ENCODE data around the gene LCE3B. TPM values are rescaled to one million over a fixed set of nuclear protein-coding genes. Genes with fewer than 3 reads are reported as not detected.
"Not testable (repeated sequence)": the region's sequence is repeated elsewhere in the genome, so short reads cannot be mapped to it uniquely, and the experiment has no call there.

LCE3B gene, protein sequence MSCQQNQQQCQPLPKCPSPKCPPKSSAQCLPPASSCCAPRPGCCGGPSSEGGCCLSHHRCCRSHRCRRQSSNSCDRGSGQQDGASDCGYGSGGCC
- total RNA-seq (not detected), total RNA-seq (0 reads per million in 2 donors)

DNA sequence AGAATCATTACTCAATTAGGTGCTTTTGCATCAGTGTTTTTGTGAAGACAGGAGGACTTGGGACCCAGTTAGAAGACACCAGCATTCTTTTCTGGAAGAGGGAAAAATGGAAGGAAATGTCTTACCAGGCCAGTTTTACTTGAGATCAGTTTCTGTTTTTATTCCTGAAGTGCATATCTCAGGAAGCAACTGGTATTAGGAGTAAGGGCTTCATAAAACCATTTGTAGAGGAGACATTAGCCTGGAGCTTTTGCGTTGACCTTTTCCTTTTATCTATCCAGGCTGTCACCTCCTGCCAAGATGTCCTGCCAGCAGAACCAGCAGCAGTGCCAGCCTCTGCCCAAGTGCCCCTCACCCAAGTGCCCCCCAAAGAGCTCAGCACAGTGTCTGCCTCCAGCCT is at the start of gene LCE3B:
Gene LCE3B, plus strand, starts transcription at position 301 of the 400 bp plus-strand sequence. Its CDS starts 0 bp downstream, at position 301.
- ATAC-seq, result no peak

GRCh38 chr1:152565115-152565514 is 48.5 kb upstream of the LCE3B start:
- Mint-ChIP-seq H3K36me3 (ENCODE audit: low read depth) (peaks cover 3% of the 10 kb centered on the region), H3K4me3 (no peak overlapping the region), H3K27ac (no peak overlapping the region), H3K4me1 (no peaks in the 10 kb centered on the region), H3K27me3 (peaks cover 5% of the 10 kb centered on the region)
- ATAC-seq (no peak), DNase-seq (no peak)
- peaks cover 3% of the 10 kb centered on the region for H3K9me3 ChIP-seq (ENCODE audit: control insufficient read depth, low read length, poor library complexity, severe bottlenecking)

More for the DNA sequence above, at the start of gene LCE3B:
- Mint-ChIP-seq H3K4me1 (no peaks in the 10 kb centered on the region), H3K36me3 (ENCODE audit: low read depth) (peaks cover 3% of the 10 kb centered on the region), H3K27me3 (peaks cover 54% of the 10 kb centered on the region), H3K4me3 (no peak within 1 kb of the TSS), H3K27ac (no peak within 1 kb of the TSS)
- DNase-seq, result no peak
- H3K9me3 ChIP-seq (ENCODE audit: control insufficient read depth, low read length, poor library complexity, severe bottlenecking), result no peaks in the 10 kb centered on the region

- no peak for ATAC-seq
- H3K9me3 ChIP-seq (ENCODE audit: control insufficient read depth, low read length, poor library complexity, severe bottlenecking), result peaks cover 3% of the 10 kb centered on the region
- H3K4me3 Mint-ChIP-seq, result no peak overlapping the region
- H3K36me3 Mint-ChIP-seq (ENCODE audit: low read depth), result peaks cover 3% of the 10 kb centered on the region
- no peak overlapping the region for H3K27ac Mint-ChIP-seq
- H3K27me3 Mint-ChIP-seq, result peaks cover 5% of the 10 kb centered on the region
- no peak for DNase-seq
- no peaks in the 10 kb centered on the region for H3K4me1 Mint-ChIP-seq
These were observed 47.9 kb upstream of the LCE3B start for GRCh38 chr1:152565535-152566215.

DNA sequence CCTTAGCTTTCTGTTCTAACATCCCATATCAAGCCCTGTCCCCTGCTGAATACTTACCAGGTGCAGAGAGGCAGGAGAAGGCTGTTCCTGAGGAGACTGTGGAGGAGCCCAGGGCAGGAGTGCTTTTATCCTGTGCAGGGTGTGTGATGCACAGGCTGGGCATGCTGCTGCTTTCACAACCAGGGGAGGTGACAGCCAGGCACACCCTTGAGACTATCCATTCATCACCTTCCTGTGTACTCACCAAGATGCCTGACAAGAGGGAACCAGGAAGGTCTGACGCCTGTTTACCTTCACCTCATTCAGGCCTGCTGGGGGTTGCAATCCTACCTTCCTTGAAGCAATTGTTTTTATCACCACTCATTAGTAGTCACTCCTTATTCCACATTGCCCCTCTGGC is 46.9 kb upstream of the LCE3B start, which contains the start of gene LCE3E:
Gene LCE3E, minus strand, starts transcription at position 100 of the 400 bp plus-strand sequence. CDS start 572 bp downstream, outside the sequence.
- Mint-ChIP-seq H3K4me3 (no peak within 1 kb of the TSS), H3K27ac (no peak within 1 kb of the TSS), H3K27me3 (peaks cover 15% of the 10 kb centered on the region), H3K36me3 (ENCODE audit: low read depth) (peaks cover 6% of the 10 kb centered on the region), H3K4me1 (no peaks in the 10 kb centered on the region)
- no peak for DNase-seq
- no peak for ATAC-seq
- peaks cover 3% of the 10 kb centered on the region for H3K9me3 ChIP-seq (ENCODE audit: control insufficient read depth, low read length, poor library complexity, severe bottlenecking)

DNA sequence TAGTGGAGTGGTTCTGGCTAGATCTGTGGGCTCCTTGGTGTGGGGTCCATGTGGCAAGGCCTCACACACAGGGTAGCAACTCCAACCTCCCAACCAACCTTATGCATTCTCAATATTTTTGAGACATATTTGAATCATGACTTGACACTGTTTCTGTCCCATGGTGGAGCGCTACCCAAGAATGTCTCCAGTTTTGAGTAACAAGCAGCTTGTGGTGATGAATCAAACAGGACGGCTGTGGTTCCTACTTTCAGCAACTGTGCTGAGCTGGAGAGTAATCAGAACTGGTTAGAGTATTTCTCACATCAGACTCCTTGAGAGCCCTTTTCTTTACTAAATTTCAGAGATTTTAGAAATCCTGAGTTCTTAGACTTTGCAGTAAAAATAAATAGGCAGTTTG is 36.4 kb upstream of the LCE3B start:
- Mint-ChIP-seq H3K27me3 (peaks cover 79% of the 10 kb centered on the region), H3K4me1 (no peaks in the 10 kb centered on the region), H3K4me3 (no peak overlapping the region), H3K36me3 (ENCODE audit: low read depth) (peaks cover 6% of the 10 kb centered on the region), H3K27ac (no peak overlapping the region)
- no peak for ATAC-seq
- no peaks in the 10 kb centered on the region for H3K9me3 ChIP-seq (ENCODE audit: control insufficient read depth, low read length, poor library complexity, severe bottlenecking)
- DNase-seq, result no peak

DNA sequence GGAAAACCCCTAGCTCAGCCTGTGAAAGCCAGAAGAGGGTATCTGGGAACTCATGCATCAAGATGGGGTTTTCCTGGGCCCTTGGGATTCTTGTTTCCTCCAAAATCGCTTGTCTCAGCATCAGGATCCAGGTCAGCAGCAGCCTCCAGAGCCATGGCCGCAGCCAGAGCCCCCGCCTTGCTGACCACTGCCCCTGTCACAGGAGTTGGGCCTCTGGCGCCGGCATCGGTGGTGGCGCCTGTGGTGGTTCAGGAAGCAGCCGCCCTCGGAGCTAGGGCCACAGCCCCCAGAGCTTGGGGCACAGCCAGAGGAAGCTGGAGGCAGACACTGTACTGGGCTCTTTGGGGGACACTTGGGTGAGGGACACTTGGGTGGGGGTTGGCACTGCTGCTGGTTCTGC is 34.1 kb upstream of the LCE3B start:
- H3K4me3 Mint-ChIP-seq; H3K36me3 Mint-ChIP-seq (ENCODE audit: low read depth); DNase-seq; H3K27ac Mint-ChIP-seq; ATAC-seq; H3K9me3 ChIP-seq (ENCODE audit: control insufficient read depth, low read length, poor library complexity, severe bottlenecking); H3K4me1 Mint-ChIP-seq: not testable (repeated sequence)
- peaks cover 71% of the 10 kb centered on the region for H3K27me3 Mint-ChIP-seq

- Mint-ChIP-seq H3K36me3 (ENCODE audit: low read depth) (no peaks in the 10 kb centered on the region), H3K27ac (no peak within 1 kb of the TSS), H3K27me3 (peaks cover 62% of the 10 kb centered on the region), H3K4me3 (no peak within 1 kb of the TSS), H3K4me1 (no peaks in the 10 kb centered on the region)
- ATAC-seq (no peak), DNase-seq (no peak)
- no peaks in the 10 kb centered on the region for H3K9me3 ChIP-seq (ENCODE audit: control insufficient read depth, low read length, poor library complexity, severe bottlenecking)
These were observed 33.2 kb upstream of the LCE3B start, which contains the start of gene LCE3D for GRCh38 chr1:152580433-152580832. LCE3D (minus strand) TSS chr1:152580516; CDS start chr1:152579936, 580 bp downstream.

- no peak overlapping the region for H3K4me3 Mint-ChIP-seq
- no peaks in the 10 kb centered on the region for H3K4me1 Mint-ChIP-seq
- H3K9me3 ChIP-seq (ENCODE audit: control insufficient read depth, low read length, poor library complexity, severe bottlenecking), result no peaks in the 10 kb centered on the region
- no peak for DNase-seq
- H3K27ac Mint-ChIP-seq, result no peak overlapping the region
- peaks cover 54% of the 10 kb centered on the region for H3K27me3 Mint-ChIP-seq
- peaks cover 2% of the 10 kb centered on the region for H3K36me3 Mint-ChIP-seq (ENCODE audit: low read depth)
- no peak for ATAC-seq
These were observed 31.0 kb upstream of the LCE3B start for GRCh38 chr1:152582647-152583046.

DNA sequence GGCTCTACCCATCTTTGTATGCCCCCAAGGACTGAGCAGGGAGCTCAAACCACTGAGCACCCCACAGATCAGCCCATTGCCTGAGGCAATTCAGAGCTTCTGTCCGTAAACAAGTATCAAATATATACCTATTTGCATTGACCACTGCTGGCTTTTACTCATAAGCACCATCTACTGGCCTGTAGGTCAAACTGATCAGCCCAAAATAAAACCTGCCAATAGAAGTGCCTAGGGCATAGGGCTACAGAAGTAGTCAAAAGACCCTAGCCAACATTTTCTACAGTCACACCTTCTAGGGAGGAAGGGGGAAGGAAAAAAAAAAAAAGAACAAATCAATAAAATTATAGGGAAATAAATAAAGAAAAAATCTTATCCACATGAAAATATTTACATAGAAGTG is 28.0 kb upstream of the LCE3B start:
- Mint-ChIP-seq H3K27ac (no peak overlapping the region), H3K4me3 (no peak overlapping the region), H3K4me1 (no peaks in the 10 kb centered on the region), H3K27me3 (peaks cover 31% of the 10 kb centered on the region), H3K36me3 (ENCODE audit: low read depth) (peaks cover 2% of the 10 kb centered on the region)
- no peaks in the 10 kb centered on the region for H3K9me3 ChIP-seq (ENCODE audit: control insufficient read depth, low read length, poor library complexity, severe bottlenecking)
- ATAC-seq (no peak), DNase-seq (no peak)

- Mint-ChIP-seq H3K27me3 (peaks cover 16% of the 10 kb centered on the region), H3K4me3 (no peak overlapping the region), H3K36me3 (ENCODE audit: low read depth) (no peaks in the 10 kb centered on the region), H3K4me1 (no peaks in the 10 kb centered on the region), H3K27ac (no peak overlapping the region)
- ATAC-seq, result no peak
- peaks cover 3% of the 10 kb centered on the region for H3K9me3 ChIP-seq (ENCODE audit: control insufficient read depth, low read length, poor library complexity, severe bottlenecking)
- no peak for DNase-seq
These were observed 16.6 kb upstream of the LCE3B start for GRCh38 chr1:152596986-152597385.

- ATAC-seq, result no peak
These were observed 13.7 kb upstream of the LCE3B start, which contains the start of gene LCE3C for GRCh38 chr1:152599934-152600333. LCE3C (plus strand) TSS chr1:152600234; CDS start chr1:152600732, 498 bp downstream.

DNA sequence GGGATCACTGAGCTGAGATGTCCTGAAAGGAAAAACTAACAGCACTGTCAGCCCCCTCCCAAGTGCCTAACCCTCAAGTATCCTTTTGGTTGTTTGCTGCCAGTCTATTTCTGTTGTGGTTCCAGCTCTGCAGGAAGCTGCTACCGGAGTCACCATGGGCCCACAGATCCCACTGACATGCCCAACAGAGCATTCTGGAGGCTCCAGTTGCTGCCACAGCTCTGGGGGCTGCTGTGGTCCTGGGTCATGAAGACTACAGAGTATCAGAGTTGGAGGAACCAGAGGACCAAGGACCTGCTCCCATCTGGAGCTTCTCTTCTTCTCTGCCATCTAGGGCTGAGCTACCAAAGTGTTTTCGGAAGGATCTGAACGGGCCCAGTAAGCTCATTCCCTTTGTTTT is 8.4 kb downstream of the LCE3B start:
- H3K9me3 ChIP-seq (ENCODE audit: control insufficient read depth, low read length, poor library complexity, severe bottlenecking), result no peaks in the 10 kb centered on the region
- Mint-ChIP-seq H3K27me3 (peaks cover 38% of the 10 kb centered on the region), H3K36me3 (ENCODE audit: low read depth) (no peaks in the 10 kb centered on the region), H3K4me1 (peaks cover 3% of the 10 kb centered on the region), H3K4me3 (no peak overlapping the region), H3K27ac (no peak overlapping the region)
- DNase-seq (no peak), ATAC-seq (no peak)

More at GRCh38 chr1:152599934-152600333, 13.7 kb upstream of the LCE3B start, which contains the start of gene LCE3C:
- Mint-ChIP-seq H3K36me3 (ENCODE audit: low read depth) (no peaks in the 10 kb centered on the region), H3K27me3 (peaks cover 41% of the 10 kb centered on the region), H3K4me3 (no peak within 1 kb of the TSS), H3K27ac (no peak within 1 kb of the TSS), H3K4me1 (no peaks in the 10 kb centered on the region)
- peaks cover 3% of the 10 kb centered on the region for H3K9me3 ChIP-seq (ENCODE audit: control insufficient read depth, low read length, poor library complexity, severe bottlenecking)
- no peak for DNase-seq

DNA sequence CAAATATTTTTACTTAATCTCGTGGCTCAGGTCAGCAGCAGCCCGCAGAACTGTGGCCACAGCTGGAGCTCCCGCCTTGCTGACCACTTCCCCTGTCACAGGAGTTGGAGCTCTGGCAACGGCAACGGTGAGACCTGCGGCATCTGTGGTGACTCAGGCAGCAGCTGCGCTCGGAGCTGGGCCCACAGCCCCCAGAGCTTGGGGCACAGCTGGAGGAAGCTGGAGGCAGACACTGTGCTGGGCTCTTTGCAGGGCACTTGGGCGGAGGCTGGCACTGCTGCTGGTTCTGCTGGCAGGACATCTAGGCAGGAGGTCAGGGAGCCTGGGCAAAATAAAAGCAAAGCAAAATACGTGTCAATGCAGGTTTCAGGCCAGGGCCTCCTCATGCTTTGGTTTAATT is 9.2 kb downstream of the LCE3B start, which contains the start of gene LCE3A:
Gene LCE3A, minus strand, starts transcription at position 301 of the 400 bp plus-strand sequence. Its CDS starts 0 bp downstream, at position 301.
- Mint-ChIP-seq H3K4me1 (peaks cover 3% of the 10 kb centered on the region), H3K27ac (no peak within 1 kb of the TSS), H3K4me3 (no peak within 1 kb of the TSS), H3K27me3 (peaks cover 44% of the 10 kb centered on the region), H3K36me3 (ENCODE audit: low read depth) (no peaks in the 10 kb centered on the region)
- no peaks in the 10 kb centered on the region for H3K9me3 ChIP-seq (ENCODE audit: control insufficient read depth, low read length, poor library complexity, severe bottlenecking)
- DNase-seq, result no peak
- no peak for ATAC-seq

All from T-helper 17 cell (primary cell).